ENCODE data around the gene TTC5. TPM values are rescaled to one million over a fixed set of nuclear protein-coding genes. Genes with fewer than 3 reads are reported as not detected.
"Not testable (repeated sequence)": the region's sequence is repeated elsewhere in the genome, so short reads cannot be mapped to it uniquely, and the experiment has no call there.

TTC5 gene
- total RNA-seq, 1 experiment from 2014 or later, result 16.8 TPM

GRCh38 chr14:20302042-20302755 is 3.6 kb downstream of the TTC5 start:
- peak; percentile 22 for DNase-seq (ENCODE audit: low read depth)

- DNase-seq (ENCODE audit: low read depth), result no peak
These were observed 10.7 kb downstream of the TTC5 start for GRCh38 chr14:20295067-20295466.

- DNase-seq (ENCODE audit: low read depth), result no peak
These were observed 11.1 kb downstream of the TTC5 start for GRCh38 chr14:20294636-20295035.

DNA sequence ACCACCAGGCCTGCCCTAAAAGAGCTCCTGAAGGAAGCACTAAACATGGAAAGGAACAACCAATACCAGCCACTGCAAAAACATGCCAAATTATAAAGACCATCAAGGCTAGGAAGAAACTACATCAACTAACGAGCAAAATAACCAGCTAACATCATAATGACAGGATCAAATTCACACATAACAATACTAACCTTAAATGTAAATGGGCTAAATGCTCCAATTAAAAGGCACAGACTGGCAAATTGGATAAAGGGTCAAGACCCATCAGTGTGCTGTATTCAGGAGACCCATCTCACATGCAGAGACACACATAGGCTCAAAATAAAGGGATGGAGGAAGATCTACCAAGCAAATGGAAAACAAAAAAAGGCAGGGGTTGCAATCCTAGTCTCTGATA is 23.8 kb downstream of the TTC5 start:
- DNase-seq (ENCODE audit: low read depth), result not testable (repeated sequence)

GRCh38 chr14:20280265-20280664 is 25.5 kb downstream of the TTC5 start:
- not testable (repeated sequence) for DNase-seq (ENCODE audit: low read depth)

GRCh38 chr14:20278414-20278813 is 27.3 kb downstream of the TTC5 start:
- peak; percentile 22 for DNase-seq (ENCODE audit: low read depth)

GRCh38 chr14:20277409-20277808 is 28.3 kb downstream of the TTC5 start:
- DNase-seq (ENCODE audit: low read depth), result no peak

GRCh38 chr14:20274062-20274461 is 31.7 kb downstream of the TTC5 start:
- DNase-seq (ENCODE audit: low read depth), result no peak

- peak; percentile 9 for DNase-seq (ENCODE audit: low read depth)
These were observed 41.4 kb downstream of the TTC5 start for GRCh38 chr14:20264361-20264760.

- peak; percentile 83 for DNase-seq (ENCODE audit: low read depth)
These were observed 43.1 kb downstream of the TTC5 start for GRCh38 chr14:20262642-20263128.

GRCh38 chr14:20247646-20248246 is 58.0 kb downstream of the TTC5 start:
- DNase-seq (ENCODE audit: low read depth), result no peak

Other genes with a start within 250 kb of the TTC5 start
- gene OR4L1, start 245.9 kb downstream of the TTC5 start, total RNA-seq (2014; rRNA removed), result not detected in 2 replicates
- not detected in 2 replicates for gene OR4K17, start 195.2 kb downstream of the TTC5 start, total RNA-seq (2014; rRNA removed)
- gene OR4N5, start 167.1 kb downstream of the TTC5 start, total RNA-seq (2014; rRNA removed), result not detected in 2 replicates
- gene OR11G2, start 115.1 kb downstream of the TTC5 start, total RNA-seq (2014; rRNA removed), result not detected in 2 replicates
- not detected in 2 replicates for gene OR11H6, start 82.2 kb downstream of the TTC5 start, total RNA-seq (2014; rRNA removed)
- not detected in 2 replicates for gene OR11H7, start 77.0 kb downstream of the TTC5 start, total RNA-seq (2014; rRNA removed)
- gene OR11H4, start 66.7 kb downstream of the TTC5 start, total RNA-seq (2014; rRNA removed), result not detected in 2 replicates
- 39.3 and 39.5 TPM in 2 replicates for gene CCNB1IP1, start 27.3 kb upstream of the TTC5 start, total RNA-seq (2014; rRNA removed)
- 25.5 and 28.0 TPM in 2 replicates for gene PARP2, start 37.7 kb upstream of the TTC5 start, total RNA-seq (2014; rRNA removed)
- 16.6 and 17.2 TPM in 2 replicates for gene TEP1, start 107.5 kb upstream of the TTC5 start, total RNA-seq (2014; rRNA removed)
- gene KLHL33, start 130.2 kb upstream of the TTC5 start, total RNA-seq (2014; rRNA removed), result not detected in 2 replicates
- 52.8 and 61.1 TPM in 2 replicates for gene OSGEP, start 148.9 kb upstream of the TTC5 start, total RNA-seq (2014; rRNA removed)
- gene APEX1, start 149.3 kb upstream of the TTC5 start, total RNA-seq (2014; rRNA removed), result 152 and 213 TPM in 2 replicates
- 18.1 and 24.6 TPM in 2 replicates for gene PIP4P1, start 155.5 kb upstream of the TTC5 start, total RNA-seq (2014; rRNA removed)
- gene PNP, start 163.5 kb upstream of the TTC5 start, total RNA-seq (2014; rRNA removed), result 54.0 and 54.8 TPM in 2 replicates
- not detected in 2 replicates for gene RNASE10, start 199.6 kb upstream of the TTC5 start, total RNA-seq (2014; rRNA removed)